Amniotic epithelial cell (primary cell): ENCODE measurements around the gene STK24.
"Not testable (repeated sequence)": the region's sequence is repeated elsewhere in the genome, so short reads cannot be mapped to it uniquely, and the experiment has no call there.

Experiments
- DNase-seq: peaks from one replicate; pipeline ENCODE4 v3.0.0-alpha.2; 2010; ENCODE audit warnings: low read depth

Gene STK24

GRCh38 chr13:98434060-98434459 is 142.8 kb downstream of the STK24 start:
- no peak for DNase-seq

GRCh38 chr13:98433654-98434053 is 143.3 kb downstream of the STK24 start:
- no peak for DNase-seq

- no peak for DNase-seq
Measured at GRCh38 chr13:98432638-98433037, 144.3 kb downstream of the STK24 start.

- peak; percentile 60 for DNase-seq
Measured at GRCh38 chr13:98429977-98430736, 146.8 kb downstream of the STK24 start.

GRCh38 chr13:98429531-98429930 is 147.4 kb downstream of the STK24 start:
- DNase-seq = no peak

- no peak for DNase-seq
Measured at GRCh38 chr13:98429081-98429480, 147.8 kb downstream of the STK24 start.

GRCh38 chr13:98428256-98428966 is 148.5 kb downstream of the STK24 start:
- DNase-seq = peak; percentile 21

- DNase-seq = no peak
Measured at GRCh38 chr13:98427331-98427995, 149.4 kb downstream of the STK24 start.

GRCh38 chr13:98423417-98423816 is 153.5 kb downstream of the STK24 start:
- DNase-seq = no peak

GRCh38 chr13:98422046-98422445 is 154.9 kb downstream of the STK24 start:
- no peak for DNase-seq

GRCh38 chr13:98420554-98421175 is 156.2 kb downstream of the STK24 start:
- peak; percentile 27 for DNase-seq

GRCh38 chr13:98419786-98420553 is 156.9 kb downstream of the STK24 start:
- no peak for DNase-seq

- no peak for DNase-seq
Measured at GRCh38 chr13:98416408-98416807, 160.5 kb downstream of the STK24 start.

- no peak for DNase-seq
Measured at GRCh38 chr13:98415326-98416070, 161.4 kb downstream of the STK24 start.

- DNase-seq = no peak
Measured at GRCh38 chr13:98413796-98414195, 163.1 kb downstream of the STK24 start.

GRCh38 chr13:98413278-98413677 is 163.6 kb downstream of the STK24 start:
- not testable (repeated sequence) for DNase-seq

- DNase-seq = no peak
Measured at GRCh38 chr13:98411617-98412265, 165.2 kb downstream of the STK24 start.

GRCh38 chr13:98411013-98411412 is 165.9 kb downstream of the STK24 start:
- no peak for DNase-seq

GRCh38 chr13:98410612-98411011 is 166.3 kb downstream of the STK24 start:
- no peak for DNase-seq

- no peak for DNase-seq
Measured at GRCh38 chr13:98409281-98409680, 167.6 kb downstream of the STK24 start.
